GM23248 (cell line): ENCODE data around the gene IGFL3.

Experiments used
- EZH2 ChIP-seq: fragments of 200-600 bp; sonication (generic); IDR thresholded peaks from 2 replicates; pipeline ENCODE4 v1.6.1; 2018; ENCODE audit warnings: antibody characterized with exemption, mild to moderate bottlenecking; ENCODE audit not compliant: insufficient read depth, poor library complexity, severe bottlenecking
- EZH2phosphoT487 ChIP-seq: fragments of 200-600 bp; sonication (generic); IDR thresholded peaks from 2 replicates; pipeline ENCODE4 v1.6.1; 2018; ENCODE audit warnings: antibody characterized with exemption, moderate library complexity, mild to moderate bottlenecking, low read depth; ENCODE audit not compliant: insufficient read depth

DNA sequence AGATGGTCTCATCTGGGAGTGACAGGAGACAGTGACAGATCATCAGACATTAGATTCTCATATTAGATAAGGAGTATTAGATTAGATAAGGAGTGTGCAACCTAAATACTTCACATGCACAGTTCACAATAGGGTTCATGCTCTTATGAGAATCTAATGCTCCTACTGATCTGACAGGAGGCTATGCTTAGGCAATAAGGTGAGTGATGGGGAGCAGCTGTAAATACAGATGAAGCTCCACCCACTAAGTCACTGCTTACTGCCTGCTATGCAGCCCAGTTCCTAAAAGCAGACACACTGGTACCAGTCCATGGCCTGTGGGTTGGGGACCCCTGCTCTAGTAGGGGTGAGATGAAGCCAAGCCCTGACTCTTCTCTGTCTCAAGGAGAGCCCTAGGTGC lies 10.0 kb upstream of the IGFL3 start:
- TF ChIP-seq EZH2 (no peak), EZH2phosphoT487 (no peak)
